ENCODE data around the gene FNDC1. TPM values are rescaled to one million over a fixed set of nuclear protein-coding genes. Genes with fewer than 3 reads are reported as not detected.

The FNDC1 gene
- total RNA-seq, 2 experiments from 2014 or later: not detected

DNA sequence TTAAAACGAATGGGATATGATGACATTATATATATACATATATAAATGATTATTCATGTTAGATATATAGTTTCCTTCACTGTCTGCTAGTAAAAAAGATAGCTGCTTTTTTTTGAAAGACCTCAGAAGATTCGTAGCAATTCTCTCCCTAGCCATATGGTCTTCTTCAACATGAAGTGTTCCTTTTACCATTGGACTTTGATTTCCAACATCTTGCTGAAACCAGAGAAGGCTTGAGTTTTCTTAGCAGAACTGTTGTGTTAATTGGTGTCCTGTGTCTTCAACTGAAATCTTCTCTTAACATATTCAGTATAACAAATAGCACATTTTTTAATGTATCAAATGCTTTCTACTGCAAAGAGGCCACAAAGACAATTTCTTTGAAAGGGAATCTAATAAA, 55.3 kb downstream of the FNDC1 start:
- POLR2A ChIA-PET: no interaction called here
- H3K27ac Mint-ChIP-seq: no peak overlapping the region
- peaks cover 29% of the 10 kb centered on the region for H3K27me3 Mint-ChIP-seq
- H3K36me3 Mint-ChIP-seq (ENCODE audit: low read depth): no peaks in the 10 kb centered on the region
- CTCF ChIA-PET: no interaction called here
- H3K9me3 Mint-ChIP-seq: no peaks in the 10 kb centered on the region
- peaks cover 1% of the 10 kb centered on the region for H3K4me1 Mint-ChIP-seq
- H3K4me3 Mint-ChIP-seq: no peak overlapping the region
- no peak for DNase-seq

DNA sequence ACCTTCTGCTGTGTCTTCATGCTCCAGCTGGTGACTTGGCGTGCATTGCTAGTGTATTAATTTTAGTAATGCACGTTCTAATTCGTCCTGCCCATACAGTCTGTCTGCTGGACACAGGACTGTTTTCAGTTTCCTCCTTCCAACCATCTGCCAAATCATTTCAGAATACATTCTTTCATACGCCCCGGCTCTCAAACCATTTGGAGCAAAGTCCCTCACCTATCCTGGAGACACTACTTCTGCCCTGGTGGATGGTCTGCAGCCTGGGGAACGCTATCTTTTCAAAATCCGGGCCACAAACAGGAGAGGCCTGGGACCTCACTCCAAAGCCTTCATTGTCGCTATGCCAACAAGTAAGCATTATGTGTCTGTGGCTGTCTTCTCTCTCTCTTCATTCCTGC, 60.5 kb downstream of the FNDC1 start:
- Mint-ChIP-seq H3K27me3 (peaks cover 25% of the 10 kb centered on the region), H3K4me3 (no peak overlapping the region), H3K9me3 (no peaks in the 10 kb centered on the region), H3K27ac (no peak overlapping the region), H3K36me3 (ENCODE audit: low read depth) (no peaks in the 10 kb centered on the region), H3K4me1 (no peaks in the 10 kb centered on the region)
- ChIA-PET POLR2A (no interaction called here), CTCF (no interaction called here)
- DNase-seq: no peak

DNA sequence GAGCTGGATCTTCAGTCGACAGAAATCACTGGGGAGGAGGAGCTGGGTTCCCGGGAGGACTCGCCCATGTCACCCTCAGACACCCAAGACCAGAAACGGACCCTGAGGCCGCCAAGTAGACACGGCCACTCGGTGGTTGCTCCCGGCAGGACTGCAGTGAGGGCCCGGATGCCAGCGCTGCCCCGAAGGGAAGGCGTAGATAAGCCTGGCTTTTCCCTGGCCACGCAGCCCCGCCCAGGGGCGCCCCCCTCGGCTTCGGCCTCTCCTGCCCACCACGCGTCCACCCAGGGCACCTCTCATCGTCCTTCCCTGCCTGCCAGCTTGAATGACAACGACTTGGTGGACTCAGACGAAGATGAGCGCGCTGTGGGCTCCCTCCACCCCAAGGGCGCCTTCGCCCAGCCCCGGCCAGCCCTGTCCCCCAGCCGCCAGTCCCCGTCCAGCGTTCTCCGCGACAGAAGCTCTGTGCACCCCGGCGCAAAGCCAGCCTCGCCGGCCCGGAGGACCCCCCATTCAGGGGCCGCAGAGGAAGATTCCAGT, 63.0 kb downstream of the FNDC1 start:
- Mint-ChIP-seq H3K4me1 (no peaks in the 10 kb centered on the region), H3K36me3 (ENCODE audit: low read depth) (no peaks in the 10 kb centered on the region), H3K27ac (no peak overlapping the region), H3K9me3 (no peaks in the 10 kb centered on the region), H3K27me3 (peaks cover 35% of the 10 kb centered on the region), H3K4me3 (no peak overlapping the region)
- CTCF ChIA-PET: interaction anchor here (1.6 kb wide), 1 partner anchor 10 kb away, joined by 5 read pairs; no protein-coding TSS in a partner anchor
- DNase-seq: no peak
- POLR2A ChIA-PET: no interaction called here

DNA sequence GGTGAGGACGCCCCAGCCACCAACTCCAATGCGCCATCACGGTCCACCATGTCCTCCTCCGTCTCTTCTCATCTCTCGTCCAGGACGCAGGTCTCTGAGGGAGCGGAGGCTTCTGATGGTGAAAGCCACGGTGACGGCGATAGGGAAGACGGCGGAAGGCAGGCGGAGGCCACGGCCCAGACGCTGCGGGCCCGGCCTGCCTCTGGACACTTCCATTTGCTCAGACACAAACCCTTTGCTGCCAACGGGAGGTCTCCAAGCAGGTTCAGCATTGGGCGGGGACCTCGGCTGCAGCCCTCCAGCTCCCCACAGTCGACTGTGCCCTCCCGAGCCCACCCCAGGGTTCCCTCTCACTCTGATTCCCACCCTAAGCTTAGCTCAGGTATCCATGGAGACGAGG, 63.6 kb downstream of the FNDC1 start:
- Mint-ChIP-seq H3K4me1 (no peaks in the 10 kb centered on the region), H3K4me3 (no peak overlapping the region), H3K27me3 (peaks cover 35% of the 10 kb centered on the region), H3K27ac (no peak overlapping the region), H3K9me3 (no peaks in the 10 kb centered on the region), H3K36me3 (ENCODE audit: low read depth) (no peaks in the 10 kb centered on the region)
- POLR2A ChIA-PET: no interaction called here
- DNase-seq: no peak
- CTCF ChIA-PET: interaction anchor here (1.6 kb wide), 1 partner anchor 10 kb away, joined by 5 read pairs; no protein-coding TSS in a partner anchor

DNA sequence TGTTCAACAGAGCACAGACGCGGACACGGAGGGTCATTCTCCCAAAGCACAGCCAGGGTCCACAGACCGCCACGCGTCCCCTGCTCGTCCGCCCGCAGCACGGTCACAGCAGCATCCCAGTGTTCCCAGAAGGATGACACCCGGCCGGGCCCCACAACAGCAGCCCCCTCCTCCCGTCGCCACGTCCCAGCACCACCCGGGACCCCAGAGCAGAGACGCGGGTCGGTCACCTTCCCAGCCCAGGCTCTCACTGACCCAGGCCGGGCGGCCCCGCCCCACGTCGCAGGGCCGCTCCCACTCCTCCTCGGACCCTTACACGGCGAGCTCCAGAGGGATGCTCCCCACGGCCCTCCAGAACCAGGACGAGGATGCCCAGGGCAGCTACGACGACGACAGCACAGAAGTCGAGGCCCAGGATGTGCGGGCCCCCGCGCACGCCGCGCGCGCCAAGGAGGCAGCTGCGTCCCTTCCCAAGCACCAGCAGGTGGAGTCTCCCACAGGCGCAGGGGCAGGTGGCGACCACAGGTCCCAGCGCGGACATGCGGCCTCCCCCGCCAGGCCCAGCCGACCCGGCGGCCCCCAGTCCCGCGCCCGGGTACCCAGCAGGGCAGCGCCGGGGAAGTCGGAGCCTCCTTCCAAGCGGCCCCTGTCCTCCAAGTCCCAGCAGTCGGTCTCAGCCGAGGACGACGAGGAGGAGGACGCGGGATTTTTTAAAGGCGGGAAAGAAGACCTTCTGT, 64.3 kb downstream of the FNDC1 start:
- ChIA-PET POLR2A (no interaction called here), CTCF (no interaction called here)
- no peak overlapping the region for H3K4me3 Mint-ChIP-seq
- DNase-seq: no peak
- peaks cover 32% of the 10 kb centered on the region for H3K27me3 Mint-ChIP-seq
- no peaks in the 10 kb centered on the region for H3K9me3 Mint-ChIP-seq
- no peaks in the 10 kb centered on the region for H3K4me1 Mint-ChIP-seq
- no peak overlapping the region for H3K27ac Mint-ChIP-seq
- H3K36me3 Mint-ChIP-seq (ENCODE audit: low read depth): no peaks in the 10 kb centered on the region

DNA sequence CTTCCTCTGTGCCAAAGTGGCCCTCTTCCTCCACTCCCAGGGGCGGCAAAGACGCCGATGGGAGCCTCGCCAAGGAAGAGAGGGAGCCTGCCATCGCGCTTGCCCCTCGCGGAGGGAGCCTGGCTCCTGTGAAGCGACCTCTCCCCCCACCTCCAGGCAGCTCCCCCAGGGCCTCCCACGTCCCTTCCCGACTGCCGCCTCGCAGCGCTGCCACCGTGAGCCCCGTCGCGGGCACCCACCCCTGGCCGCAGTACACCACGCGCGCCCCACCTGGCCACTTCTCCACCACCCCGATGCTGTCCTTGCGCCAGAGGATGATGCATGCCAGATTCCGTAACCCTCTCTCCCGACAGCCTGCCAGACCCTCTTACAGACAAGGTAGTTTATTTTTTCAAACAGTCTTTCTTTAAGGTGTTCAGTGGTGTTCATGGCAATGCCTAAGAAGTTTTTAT, 64.9 kb downstream of the FNDC1 start:
- Mint-ChIP-seq H3K27me3 (peaks cover 32% of the 10 kb centered on the region), H3K4me1 (no peaks in the 10 kb centered on the region), H3K36me3 (ENCODE audit: low read depth) (no peaks in the 10 kb centered on the region), H3K4me3 (no peak overlapping the region), H3K27ac (no peak overlapping the region), H3K9me3 (no peaks in the 10 kb centered on the region)
- POLR2A ChIA-PET: no interaction called here
- CTCF ChIA-PET: no interaction called here
- DNase-seq: no peak

DNA sequence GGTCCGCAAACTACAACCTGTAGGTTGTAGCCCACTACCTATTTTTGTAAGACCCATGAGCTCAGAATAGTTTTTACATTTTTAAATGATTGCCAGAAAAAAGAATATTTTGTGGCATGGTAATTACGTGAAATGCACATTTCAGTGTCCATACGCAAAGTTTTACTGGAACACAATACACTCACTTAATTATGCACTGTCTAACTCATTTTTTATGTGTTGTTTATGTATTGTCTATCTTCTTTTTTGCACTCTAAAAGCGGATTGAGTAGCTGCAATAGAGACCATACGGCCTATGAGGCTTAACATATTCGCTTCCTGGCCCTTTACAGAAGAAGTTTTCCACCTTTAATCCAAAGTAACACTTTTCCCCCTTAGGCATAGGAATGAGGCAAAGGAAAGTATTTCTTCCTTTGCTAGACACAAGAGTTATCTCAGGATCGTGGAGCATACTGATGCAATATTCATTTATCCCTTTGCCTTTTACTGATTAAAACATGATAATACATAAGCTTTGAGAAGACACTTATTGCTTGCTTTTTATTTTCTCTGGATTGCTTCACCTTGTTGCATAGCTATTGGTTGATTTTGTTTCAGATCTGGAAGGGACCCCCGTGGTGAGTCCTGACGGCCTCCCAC, 69.8 kb downstream of the FNDC1 start:
- Mint-ChIP-seq H3K27ac (no peak overlapping the region), H3K27me3 (peaks cover 29% of the 10 kb centered on the region), H3K9me3 (no peaks in the 10 kb centered on the region), H3K4me3 (no peak overlapping the region), H3K4me1 (no peaks in the 10 kb centered on the region), H3K36me3 (ENCODE audit: low read depth) (no peaks in the 10 kb centered on the region)
- POLR2A ChIA-PET: no interaction called here
- CTCF ChIA-PET: interaction anchor here (1.5 kb wide), 1 partner anchor 115 kb away, joined by 3 read pairs; no protein-coding TSS in a partner anchor
- DNase-seq: no peak

DNA sequence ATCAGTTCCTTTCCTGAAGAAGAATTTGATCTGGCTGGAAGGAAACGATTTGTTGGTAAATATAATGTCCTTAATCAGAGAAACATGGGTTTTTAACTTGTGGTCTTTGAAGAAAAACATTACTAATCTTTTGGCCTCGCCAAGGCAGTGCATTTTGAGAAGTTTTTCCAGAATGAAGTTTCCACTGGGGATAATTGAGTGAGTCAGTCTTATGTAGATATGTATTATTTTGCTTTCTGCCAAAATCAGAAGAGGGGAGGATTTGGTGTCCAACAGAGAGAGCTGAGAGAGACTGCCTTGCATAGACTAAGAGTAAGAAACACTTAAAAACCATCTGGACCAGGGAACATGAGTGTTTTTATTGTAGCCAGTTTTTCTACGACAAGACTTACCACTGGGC, 79.9 kb downstream of the FNDC1 start:
- H3K36me3 Mint-ChIP-seq (ENCODE audit: low read depth): no peaks in the 10 kb centered on the region
- H3K9me3 Mint-ChIP-seq: peaks cover 2% of the 10 kb centered on the region
- no peak overlapping the region for H3K27ac Mint-ChIP-seq
- ChIA-PET CTCF (interaction anchor here (0.9 kb wide), 1 partner anchor 10 kb away, joined by 3 read pairs; no protein-coding TSS in a partner anchor), POLR2A (no interaction called here)
- H3K27me3 Mint-ChIP-seq: peaks cover 7% of the 10 kb centered on the region
- no peak for DNase-seq
- H3K4me3 Mint-ChIP-seq: no peak overlapping the region
- H3K4me1 Mint-ChIP-seq: no peaks in the 10 kb centered on the region

DNA sequence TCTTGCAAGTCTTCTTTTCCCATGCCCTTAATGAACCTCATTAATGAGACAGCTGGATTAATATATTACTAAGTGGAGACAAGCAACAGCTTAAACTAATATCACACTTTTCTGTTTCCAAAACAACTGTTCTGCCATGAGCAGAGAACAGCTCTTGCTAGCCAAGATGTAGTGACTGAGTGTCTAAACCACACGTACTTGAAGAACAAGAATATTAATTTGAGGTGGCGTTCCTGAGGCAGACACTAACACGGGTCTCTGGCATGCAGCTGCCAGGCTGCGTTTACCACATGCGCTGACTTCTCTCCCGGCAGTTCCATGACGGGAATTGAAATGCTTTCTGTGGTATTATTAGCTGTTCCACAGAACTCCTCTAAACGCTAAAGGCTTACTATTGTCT, 80.6 kb downstream of the FNDC1 start:
- peaks cover 2% of the 10 kb centered on the region for H3K9me3 Mint-ChIP-seq
- peaks cover 5% of the 10 kb centered on the region for H3K27me3 Mint-ChIP-seq
- no peaks in the 10 kb centered on the region for H3K36me3 Mint-ChIP-seq (ENCODE audit: low read depth)
- H3K4me3 Mint-ChIP-seq: no peak overlapping the region
- H3K4me1 Mint-ChIP-seq: no peaks in the 10 kb centered on the region
- no peak overlapping the region for H3K27ac Mint-ChIP-seq
- no peak for DNase-seq
- ChIA-PET POLR2A (no interaction called here), CTCF (interaction anchor here (0.6 to 0.9 kb wide), 2 partner anchors 10 to 447 kb away, joined by 3 to 4 read pairs; no protein-coding TSS in a partner anchor)

DNA sequence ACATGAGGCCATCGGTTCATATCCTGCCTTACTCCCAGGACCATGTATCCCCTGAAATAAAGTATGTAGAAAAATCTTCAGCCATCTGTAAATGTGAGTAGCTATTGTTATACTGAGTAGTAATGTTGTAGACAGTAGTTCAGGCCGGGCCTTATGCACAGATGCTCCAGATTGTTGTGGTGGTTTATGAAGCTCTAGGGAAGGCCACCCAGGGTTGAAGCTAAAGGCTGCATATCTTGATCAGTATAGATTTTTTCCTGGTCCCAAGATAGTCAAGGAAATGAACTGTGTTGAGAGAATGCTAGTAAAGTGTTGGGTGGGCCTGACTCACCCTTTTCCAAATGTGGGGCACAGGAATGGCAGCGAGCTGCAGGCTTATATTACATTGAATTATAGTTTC, 81.4 kb downstream of the FNDC1 start:
- Mint-ChIP-seq H3K36me3 (ENCODE audit: low read depth) (no peaks in the 10 kb centered on the region), H3K9me3 (peaks cover 2% of the 10 kb centered on the region), H3K27ac (no peak overlapping the region), H3K4me3 (no peak overlapping the region), H3K27me3 (no peaks in the 10 kb centered on the region), H3K4me1 (no peaks in the 10 kb centered on the region)
- POLR2A ChIA-PET: no interaction called here
- no peak for DNase-seq
- CTCF ChIA-PET: interaction anchor here (0.5 to 1.1 kb wide), 3 partner anchors 11 to 367 kb away, joined by 3 to 4 read pairs (median 4); no protein-coding TSS in a partner anchor

DNA sequence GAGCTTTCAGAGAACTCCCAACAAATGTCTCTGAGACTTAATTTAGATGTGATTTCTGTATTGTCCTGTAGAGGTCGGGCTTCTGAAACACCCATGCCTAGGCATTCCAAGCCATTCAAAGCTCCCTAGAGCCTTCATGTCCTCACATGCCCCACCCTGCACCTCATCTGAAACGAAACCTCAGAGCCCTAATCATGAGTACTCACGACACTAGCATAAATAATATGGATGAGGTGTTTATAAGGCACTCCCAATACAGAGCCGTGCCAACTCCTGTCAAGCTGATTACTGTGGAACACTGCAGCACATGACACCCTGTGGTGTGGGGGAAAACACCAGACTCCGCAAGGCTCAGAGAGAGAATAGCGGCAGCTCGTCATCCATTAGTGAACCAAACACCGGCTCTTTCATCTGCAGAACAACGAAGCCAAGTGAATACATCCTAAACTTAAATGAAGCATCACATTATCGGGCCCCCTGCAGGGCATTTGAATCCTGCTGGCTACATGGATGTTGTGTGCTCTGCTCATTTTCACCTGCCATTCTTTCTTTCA, 83.8 kb downstream of the FNDC1 start:
- no peaks in the 10 kb centered on the region for H3K27me3 Mint-ChIP-seq
- no peak overlapping the region for H3K27ac Mint-ChIP-seq
- H3K9me3 Mint-ChIP-seq: no peaks in the 10 kb centered on the region
- no peaks in the 10 kb centered on the region for H3K36me3 Mint-ChIP-seq (ENCODE audit: low read depth)
- H3K4me1 Mint-ChIP-seq: no peaks in the 10 kb centered on the region
- ChIA-PET CTCF (interaction anchor here (0.8 to 2.0 kb wide), 6 partner anchors 9 to 377 kb away, joined by 3 to 9 read pairs (median 4); no protein-coding TSS in a partner anchor), POLR2A (no interaction called here)
- H3K4me3 Mint-ChIP-seq: no peak overlapping the region
- peak; percentile 14 for DNase-seq

DNA sequence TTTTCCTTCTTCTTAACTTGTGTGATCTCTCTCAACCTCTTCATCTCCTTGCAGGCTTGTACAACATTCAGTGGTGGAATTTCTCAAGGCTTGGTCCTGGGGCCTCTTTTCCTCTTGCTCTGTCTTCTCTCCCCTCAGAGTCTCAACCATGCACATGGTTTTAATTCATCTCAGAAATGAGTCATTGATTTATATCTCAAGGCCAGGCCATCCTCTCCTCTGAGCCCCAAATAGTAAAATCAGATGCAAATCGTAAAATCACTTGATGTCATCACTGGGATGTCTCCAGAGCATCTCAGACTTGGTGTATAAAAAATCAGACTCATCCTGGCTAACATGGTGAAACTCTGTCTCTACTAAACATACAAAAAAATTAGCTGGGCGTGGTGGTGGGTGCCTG, 85.0 kb downstream of the FNDC1 start:
- no peaks in the 10 kb centered on the region for H3K9me3 Mint-ChIP-seq
- peaks cover 2% of the 10 kb centered on the region for H3K27me3 Mint-ChIP-seq
- POLR2A ChIA-PET: no interaction called here
- H3K27ac Mint-ChIP-seq: no peak overlapping the region
- no peak for DNase-seq
- CTCF ChIA-PET: interaction anchor here (0.7 kb wide), 1 partner anchor 259 kb away, joined by 3 read pairs; no protein-coding TSS in a partner anchor
- H3K36me3 Mint-ChIP-seq (ENCODE audit: low read depth): no peaks in the 10 kb centered on the region
- no peaks in the 10 kb centered on the region for H3K4me1 Mint-ChIP-seq
- H3K4me3 Mint-ChIP-seq: no peak overlapping the region

DNA sequence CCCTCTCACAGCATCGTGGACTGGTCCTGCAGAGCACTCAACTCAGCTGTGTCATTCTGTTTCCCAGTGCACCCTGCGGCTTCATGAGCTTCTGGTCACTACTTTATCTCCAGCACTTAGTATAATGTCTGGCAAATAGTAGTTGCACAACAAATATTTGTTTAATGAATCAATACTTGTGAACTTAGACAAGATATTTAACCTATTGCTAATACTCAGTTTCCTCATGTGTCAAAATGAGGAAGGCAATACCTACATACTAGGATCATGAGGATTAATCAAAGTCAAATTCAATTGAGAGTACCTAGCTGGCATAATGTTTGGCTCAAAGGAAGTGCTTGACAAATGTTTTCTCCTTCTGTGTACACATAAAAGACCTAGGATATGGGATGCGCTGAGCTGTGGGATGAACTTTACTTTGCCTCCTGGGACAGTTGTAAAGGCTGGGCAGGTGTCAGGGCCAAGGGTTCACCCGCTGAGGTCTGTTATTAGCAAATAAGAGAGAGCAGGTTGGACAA, 86.3 kb downstream of the FNDC1 start:
- Mint-ChIP-seq H3K9me3 (no peaks in the 10 kb centered on the region), H3K27ac (no peak overlapping the region), H3K27me3 (peaks cover 2% of the 10 kb centered on the region), H3K36me3 (ENCODE audit: low read depth) (no peaks in the 10 kb centered on the region), H3K4me3 (no peak overlapping the region), H3K4me1 (no peaks in the 10 kb centered on the region)
- ChIA-PET CTCF (no interaction called here), POLR2A (no interaction called here)
- no peak for DNase-seq

Data from activated CD4-positive, alpha-beta T cell treated with anti-CD3 and anti-CD28 coated beads, Interleukin-2, amount 10 ng/mL, durations not matched to agents 7 days and 5 days (primary cell).